Naive B cell (primary cell): ENCODE results near the gene PUM2. TPM values are rescaled to one million over a fixed set of nuclear protein-coding genes. Genes with fewer than 3 reads are reported as not detected.

Source experiments
- ATAC-seq, 2 donors: fragments of 150-1000 bp; cut with Tn5 transposase; 2 replicates each; pipeline ENCODE4 v1.10.0; 2021; ENCODE audit warnings: low read depth in 2 of 2, mild to moderate bottlenecking in 2 of 2, moderate library complexity in 2 of 2
- DNase-seq: peaks from one replicate; pipeline ENCODE4 v3.0.0; 2022
- H3K27ac Mint-ChIP-seq, 6 donors: one replicate each; pipeline ENCODE4 v1.8.0; 2020 to 2022; ENCODE audit warnings: mild to moderate bottlenecking in 6 of 6, mixed read lengths in 6 of 6, moderate library complexity in 5 of 6, inconsistent platforms in 2 of 6
- H3K27me3 Mint-ChIP-seq, 3 donors: one replicate each; pipeline ENCODE4 v1.8.0; 2021 to 2022; ENCODE audit warnings: mixed read lengths in 3 of 3, mild to moderate bottlenecking in 1 of 3
- H3K36me3 Mint-ChIP-seq, 2 donors: one replicate each; pipeline ENCODE4 v1.8.0; 2020 to 2022; ENCODE audit warnings: mixed read lengths in 2 of 2, inconsistent platforms in 1 of 2, mild to moderate bottlenecking in 1 of 2
- H3K4me1 Mint-ChIP-seq, 3 donors: one replicate each; pipeline ENCODE4 v1.8.0; 2020 to 2022; ENCODE audit warnings: mixed read lengths in 3 of 3, inconsistent platforms in 1 of 3, mild to moderate bottlenecking in 1 of 3, moderate library complexity in 1 of 3
- H3K4me3 Mint-ChIP-seq, 8 donors: one replicate each; pipeline ENCODE4 v1.8.0; 2020 to 2022; ENCODE audit warnings: mild to moderate bottlenecking in 8 of 8, mixed read lengths in 8 of 8, moderate library complexity in 8 of 8, inconsistent platforms in 2 of 8
- H3K9me3 Mint-ChIP-seq, 7 donors: one replicate each; pipeline ENCODE4 v1.8.0; 2020 to 2022; ENCODE audit warnings: mixed read lengths in 7 of 7, mild to moderate bottlenecking in 5 of 7, inconsistent platforms in 2 of 7, moderate library complexity in 1 of 7
- polyA plus RNA-seq, 6 donors: library from polyadenylated mRNA; unstranded; fragments of 300-500 nt; fragmentation: Illumina TruSeq; gene quantifications; one replicate each; pipeline ENCODE4 v1.2.3, GENCODE V29; 2021; ENCODE audit warnings: low read depth in 6 of 6

PUM2 gene, protein sequence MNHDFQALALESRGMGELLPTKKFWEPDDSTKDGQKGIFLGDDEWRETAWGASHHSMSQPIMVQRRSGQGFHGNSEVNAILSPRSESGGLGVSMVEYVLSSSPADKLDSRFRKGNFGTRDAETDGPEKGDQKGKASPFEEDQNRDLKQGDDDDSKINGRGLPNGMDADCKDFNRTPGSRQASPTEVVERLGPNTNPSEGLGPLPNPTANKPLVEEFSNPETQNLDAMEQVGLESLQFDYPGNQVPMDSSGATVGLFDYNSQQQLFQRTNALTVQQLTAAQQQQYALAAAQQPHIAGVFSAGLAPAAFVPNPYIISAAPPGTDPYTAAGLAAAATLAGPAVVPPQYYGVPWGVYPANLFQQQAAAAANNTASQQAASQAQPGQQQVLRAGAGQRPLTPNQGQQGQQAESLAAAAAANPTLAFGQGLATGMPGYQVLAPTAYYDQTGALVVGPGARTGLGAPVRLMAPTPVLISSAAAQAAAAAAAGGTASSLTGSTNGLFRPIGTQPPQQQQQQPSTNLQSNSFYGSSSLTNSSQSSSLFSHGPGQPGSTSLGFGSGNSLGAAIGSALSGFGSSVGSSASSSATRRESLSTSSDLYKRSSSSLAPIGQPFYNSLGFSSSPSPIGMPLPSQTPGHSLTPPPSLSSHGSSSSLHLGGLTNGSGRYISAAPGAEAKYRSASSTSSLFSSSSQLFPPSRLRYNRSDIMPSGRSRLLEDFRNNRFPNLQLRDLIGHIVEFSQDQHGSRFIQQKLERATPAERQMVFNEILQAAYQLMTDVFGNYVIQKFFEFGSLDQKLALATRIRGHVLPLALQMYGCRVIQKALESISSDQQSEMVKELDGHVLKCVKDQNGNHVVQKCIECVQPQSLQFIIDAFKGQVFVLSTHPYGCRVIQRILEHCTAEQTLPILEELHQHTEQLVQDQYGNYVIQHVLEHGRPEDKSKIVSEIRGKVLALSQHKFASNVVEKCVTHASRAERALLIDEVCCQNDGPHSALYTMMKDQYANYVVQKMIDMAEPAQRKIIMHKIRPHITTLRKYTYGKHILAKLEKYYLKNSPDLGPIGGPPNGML
- 10 to 100 TPM; 11.5 to 18.5 (median 16.2) TPM for polyA plus RNA-seq

DNA sequence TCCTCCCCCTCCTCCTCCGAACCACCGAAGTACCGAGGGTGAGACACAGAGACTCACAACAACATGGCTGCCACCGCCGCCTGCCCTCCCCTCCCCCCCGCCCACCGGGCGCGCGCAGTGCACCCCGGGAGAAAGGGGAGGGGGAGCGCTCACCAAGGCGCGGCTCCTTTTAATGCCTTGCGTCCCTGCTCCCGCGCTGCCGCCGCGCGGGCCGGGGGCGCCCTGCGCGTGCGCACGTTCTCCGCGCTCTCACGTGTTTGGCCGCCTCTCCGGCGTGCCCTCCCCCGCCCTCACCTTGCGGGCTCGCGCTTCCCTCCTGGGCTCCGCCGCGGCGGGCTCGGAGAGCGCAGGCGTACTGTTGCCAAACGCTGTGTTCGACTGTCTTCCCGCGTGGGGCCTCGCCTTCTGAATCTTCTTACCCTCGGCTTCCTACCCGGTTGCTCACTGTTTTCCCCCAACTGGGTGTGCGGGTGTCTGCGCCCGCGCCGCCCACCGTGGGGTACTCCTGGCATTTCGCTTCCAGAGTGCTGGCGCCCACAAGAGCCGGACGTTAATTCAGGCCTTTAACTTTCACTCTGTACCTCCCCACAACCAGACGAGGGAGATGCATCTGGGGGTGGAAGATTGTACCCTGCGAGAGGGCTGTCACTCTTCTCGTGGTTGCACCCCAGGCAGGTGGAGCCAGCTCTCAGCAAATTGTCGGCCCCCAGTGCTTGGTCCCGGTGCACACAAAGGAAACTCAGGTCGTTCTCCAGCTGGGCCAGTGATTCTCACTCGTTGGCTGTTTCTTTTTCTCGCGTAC lies at the start of gene PUM2:
TSS of gene PUM2 (minus strand) at position 92 of the 802 bp plus-strand sequence. CDS start 23,484 bp downstream, outside the sequence.
- H3K27ac Mint-ChIP-seq = peak within 1 kb of the TSS in 5 of 6 donors; percentile 69 to 96 (median 95)
- no peaks in the 10 kb centered on the region for H3K9me3 Mint-ChIP-seq
- peaks cover 23 to 37% (median 31%) of the 10 kb centered on the region in 3 donors for H3K4me1 Mint-ChIP-seq
- H3K4me3 Mint-ChIP-seq = peak within 1 kb of the TSS in 4 of 8 donors; percentile 94 to 97 (median 95)
- no peaks in the 10 kb centered on the region for H3K36me3 Mint-ChIP-seq
- peak; percentile 98 for DNase-seq
- ATAC-seq = peak; percentile 81 to 83
- no peaks in the 10 kb centered on the region for H3K27me3 Mint-ChIP-seq

DNA sequence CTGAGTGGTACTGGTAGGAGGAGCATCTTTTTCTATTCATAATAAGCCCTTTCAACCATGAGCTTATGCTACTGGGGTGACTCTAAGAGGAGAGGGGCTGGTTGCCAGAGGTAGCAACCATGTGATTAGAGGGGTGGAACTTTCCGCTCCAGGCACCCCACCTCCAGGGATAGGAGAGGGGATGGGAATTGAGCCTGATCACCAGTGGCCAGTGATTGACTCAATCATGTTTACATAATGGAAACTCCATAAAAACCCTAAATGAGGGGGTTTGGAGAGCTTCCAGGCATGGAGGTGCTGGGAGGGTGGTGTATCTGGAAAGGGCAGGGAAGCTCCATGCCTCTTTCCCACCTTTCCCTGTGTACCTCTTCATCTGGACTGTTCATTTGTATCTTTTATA lies 49.7 kb upstream of the PUM2 start:
- no peaks in the 10 kb centered on the region for H3K36me3 Mint-ChIP-seq
- peaks cover 5 to 12% (median 11%) of the 10 kb centered on the region in 3 donors for H3K27me3 Mint-ChIP-seq
- no peaks in the 10 kb centered on the region for H3K9me3 Mint-ChIP-seq
- no peak for ATAC-seq
- no peak overlapping the region for H3K4me3 Mint-ChIP-seq
- peak overlapping the region in 2 of 6 donors; percentile 6 to 29 for H3K27ac Mint-ChIP-seq
- H3K4me1 Mint-ChIP-seq = peaks cover 0 to 4% (median 4%) of the 10 kb centered on the region in 3 donors
- no peak for DNase-seq

DNA sequence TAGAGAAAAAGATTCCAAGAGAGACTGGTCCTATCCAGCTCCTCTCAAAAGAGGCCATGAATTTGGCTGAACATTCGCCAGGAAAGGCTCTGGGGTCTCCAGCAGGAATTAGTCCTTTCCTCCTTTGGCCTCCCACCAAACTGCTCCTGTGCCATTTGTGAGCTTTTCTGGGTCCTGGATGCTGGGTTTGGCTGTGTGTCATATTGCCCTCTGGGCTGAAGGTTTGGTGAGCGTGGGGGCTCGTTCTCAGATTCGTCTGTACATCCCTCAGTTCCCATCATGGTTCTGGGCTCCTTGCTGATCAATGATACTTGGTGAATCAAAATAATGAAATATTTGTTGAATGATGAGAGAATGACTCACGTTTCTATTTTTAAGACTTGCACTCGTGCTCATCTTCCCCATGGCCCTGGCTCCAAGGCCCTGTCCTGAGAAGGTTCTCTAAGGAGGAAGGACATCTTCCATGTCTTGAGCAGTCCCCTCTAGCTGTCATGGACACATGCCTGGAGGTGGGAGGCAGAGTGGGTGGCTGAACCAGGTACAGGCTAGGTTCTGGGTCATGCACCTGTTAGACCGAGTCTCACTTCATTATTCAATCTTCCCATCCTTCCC lies 48.4 kb upstream of the PUM2 start:
- Mint-ChIP-seq H3K9me3 (no peaks in the 10 kb centered on the region), H3K4me1 (peaks cover 0 to 4% (median 4%) of the 10 kb centered on the region in 3 donors), H3K4me3 (peak overlapping the region in 1 of 8 donors; percentile 48), H3K36me3 (no peaks in the 10 kb centered on the region), H3K27ac (no peak overlapping the region), H3K27me3 (peaks cover 5 to 12% (median 11%) of the 10 kb centered on the region in 3 donors)
- no peak for ATAC-seq
- DNase-seq = no peak

DNA sequence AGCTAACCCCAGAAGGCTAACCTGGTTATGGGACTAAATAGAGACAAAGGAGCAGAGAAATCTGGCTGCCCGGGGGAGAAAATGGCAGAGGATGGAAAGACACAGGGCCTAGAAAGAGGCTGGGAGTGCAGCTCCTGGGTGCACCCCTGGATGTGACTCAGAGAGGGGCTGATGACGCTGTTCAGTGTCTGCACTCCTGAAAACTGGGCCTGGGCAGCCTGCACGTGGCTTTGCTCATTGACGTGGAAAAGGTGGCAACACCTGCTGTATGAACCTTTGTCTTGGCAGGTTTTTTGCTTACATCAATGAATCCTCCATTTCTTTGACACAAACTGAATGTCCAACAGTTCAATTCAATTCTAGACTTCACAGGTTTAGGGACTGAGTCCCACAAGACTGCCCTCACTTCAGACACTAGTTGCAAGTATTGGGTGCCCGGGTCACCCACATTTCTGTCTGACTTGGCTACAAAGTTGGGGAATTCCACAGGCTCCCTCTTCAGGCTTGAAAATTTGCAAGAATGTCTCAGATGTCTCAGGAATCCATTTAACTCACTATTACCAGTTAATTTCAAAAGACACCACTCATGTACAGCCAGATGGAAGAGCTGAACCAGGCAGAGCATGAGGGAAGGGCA lies 47.3 kb upstream of the PUM2 start:
- peaks cover 10 to 12% (median 11%) of the 10 kb centered on the region in 3 donors for H3K27me3 Mint-ChIP-seq
- no peaks in the 10 kb centered on the region for H3K36me3 Mint-ChIP-seq
- DNase-seq (no peak), ATAC-seq (no peak)
- H3K4me1 Mint-ChIP-seq = peaks cover 0 to 4% (median 4%) of the 10 kb centered on the region in 3 donors
- peak overlapping the region in 2 of 6 donors; percentile 13 to 21 for H3K27ac Mint-ChIP-seq
- no peak overlapping the region for H3K4me3 Mint-ChIP-seq
- H3K9me3 Mint-ChIP-seq = no peaks in the 10 kb centered on the region

DNA sequence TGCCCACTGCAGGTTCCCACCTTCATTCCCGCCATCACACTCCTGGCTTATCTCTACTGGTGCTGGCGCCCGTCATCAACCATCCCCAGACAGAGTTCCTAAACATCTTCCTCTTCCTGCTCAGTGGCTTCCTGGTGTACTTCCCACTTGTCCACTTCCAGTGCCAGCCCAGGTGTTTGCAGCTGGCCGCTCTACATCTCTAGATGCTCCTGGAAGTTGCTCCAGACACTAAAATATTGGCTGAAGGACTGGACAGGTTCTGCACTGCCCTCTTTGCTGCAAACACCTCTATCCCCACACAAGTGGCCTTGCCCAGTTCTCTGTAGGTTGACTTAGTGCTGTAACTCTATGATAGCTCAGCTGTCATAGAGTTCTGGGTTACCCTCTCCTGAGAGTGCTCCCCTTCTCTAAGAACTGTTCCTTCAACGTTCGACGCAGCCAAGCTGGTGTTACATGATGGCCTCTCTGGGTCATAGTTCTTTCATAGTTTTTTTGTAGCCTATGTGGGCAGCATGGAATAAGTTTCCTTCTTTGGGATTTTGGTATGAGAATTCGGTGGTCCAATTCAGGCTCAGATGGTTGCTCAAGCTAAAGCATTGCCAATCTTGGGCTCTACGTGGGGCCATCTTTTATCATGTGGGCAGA lies 45.8 kb upstream of the PUM2 start:
- Mint-ChIP-seq H3K4me3 (no peak overlapping the region), H3K9me3 (no peaks in the 10 kb centered on the region), H3K27ac (peak overlapping the region in 1 of 6 donors; percentile 36), H3K4me1 (peaks cover 0 to 4% (median 4%) of the 10 kb centered on the region in 3 donors), H3K36me3 (no peaks in the 10 kb centered on the region), H3K27me3 (peaks cover 11 to 15% (median 13%) of the 10 kb centered on the region in 3 donors)
- no peak for DNase-seq
- ATAC-seq = no peak

DNA sequence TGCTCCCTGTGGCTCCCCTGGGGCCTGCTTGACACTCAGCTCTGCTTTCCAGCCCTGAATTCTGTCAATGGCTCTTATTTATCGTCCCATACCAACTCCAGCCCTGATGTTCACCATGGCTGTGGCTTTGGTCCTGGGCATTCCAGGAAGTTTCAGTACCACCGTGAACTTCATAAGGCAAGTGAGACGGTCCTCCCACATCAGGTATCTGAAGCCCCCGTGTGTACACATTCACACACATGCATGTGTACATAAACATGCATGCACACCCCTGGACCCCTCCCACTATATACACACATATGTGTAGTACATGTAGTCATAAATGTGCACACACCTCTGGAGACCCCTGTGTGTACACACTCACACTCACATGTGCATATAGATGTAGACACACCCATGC lies 43.3 kb upstream of the PUM2 start:
- peaks cover 16 to 27% (median 18%) of the 10 kb centered on the region in 3 donors for H3K27me3 Mint-ChIP-seq
- no peak overlapping the region for H3K4me3 Mint-ChIP-seq
- no peak for DNase-seq

DNA sequence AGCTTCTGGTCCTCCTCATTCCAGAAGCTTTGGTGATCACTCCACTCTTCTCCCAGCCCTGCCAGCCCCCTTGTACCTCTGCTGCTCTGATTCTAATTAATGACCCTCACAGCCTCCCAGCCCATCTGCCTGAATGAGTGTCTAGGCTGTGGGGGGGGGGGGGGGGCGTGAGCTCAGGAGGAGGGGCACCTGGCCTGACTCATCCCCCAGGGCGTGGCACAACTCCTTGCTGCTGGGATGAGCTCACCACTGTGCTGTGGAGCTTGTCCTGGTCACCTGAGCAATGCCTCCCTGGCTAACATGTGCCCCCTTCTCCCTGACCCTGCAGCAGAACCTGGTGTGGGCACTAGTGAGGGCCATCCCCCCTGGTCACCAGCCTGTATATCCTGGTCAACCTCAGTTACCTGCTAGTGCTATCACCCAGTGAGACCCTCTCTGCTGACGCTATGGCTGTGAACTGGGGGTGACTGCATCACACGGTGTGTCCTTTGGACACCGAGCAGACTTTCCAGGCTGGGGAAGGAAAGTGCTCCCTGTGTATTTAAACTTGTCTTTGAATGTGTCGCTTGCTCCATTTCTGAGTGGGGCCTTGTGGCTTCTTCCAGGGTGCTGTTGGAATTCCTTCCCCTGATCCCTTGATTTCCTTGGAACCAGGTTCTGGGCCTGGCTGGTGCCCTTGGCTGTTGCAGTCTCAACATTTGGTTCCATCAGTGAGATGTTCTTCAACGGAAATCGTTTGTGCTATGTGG lies 41.5 kb upstream of the PUM2 start:
- Mint-ChIP-seq H3K9me3 (no peaks in the 10 kb centered on the region), H3K27me3 (peaks cover 16 to 27% (median 17%) of the 10 kb centered on the region in 3 donors), H3K4me1 (peaks cover 0 to 4% (median 4%) of the 10 kb centered on the region in 3 donors), H3K4me3 (no peak overlapping the region), H3K27ac (peak overlapping the region in 1 of 6 donors; percentile 72), H3K36me3 (no peaks in the 10 kb centered on the region)
- ATAC-seq (no peak), DNase-seq (no peak)

More for the DNA sequence above, 43.3 kb upstream of the PUM2 start:
- Mint-ChIP-seq H3K27ac (peak overlapping the region in 1 of 6 donors; percentile 22), H3K36me3 (no peaks in the 10 kb centered on the region), H3K9me3 (no peaks in the 10 kb centered on the region), H3K4me1 (peaks cover 0 to 4% (median 4%) of the 10 kb centered on the region in 3 donors)
- ATAC-seq = no peak

DNA sequence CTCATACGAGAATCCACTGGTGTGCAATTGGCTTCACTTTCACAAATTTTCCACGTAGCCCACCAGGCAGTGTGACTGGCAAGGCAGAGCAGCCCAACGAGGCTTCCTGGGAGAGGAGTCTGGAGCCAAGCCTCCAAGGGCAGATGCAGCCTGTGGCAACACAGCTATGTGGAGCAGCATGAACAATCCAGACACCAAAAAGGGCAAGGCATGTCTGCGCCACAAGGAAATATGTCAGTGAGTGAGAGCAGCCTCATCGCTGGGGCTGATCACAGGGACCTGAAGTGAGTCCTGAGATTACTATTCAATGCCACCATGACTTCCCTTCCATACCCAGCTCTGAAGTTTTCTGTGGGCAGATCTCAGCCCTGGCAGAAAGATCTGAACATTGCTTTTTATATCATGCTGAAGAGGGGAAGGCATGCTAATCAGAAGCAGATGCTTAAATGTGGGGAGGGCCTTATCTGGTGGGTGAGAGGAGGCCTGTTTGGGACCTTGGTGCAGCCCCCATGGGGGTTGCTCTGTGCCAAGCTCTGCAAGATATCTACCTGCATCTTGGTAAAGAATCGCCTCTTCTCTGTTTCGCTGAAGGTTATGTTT lies 40.0 kb upstream of the PUM2 start:
- H3K36me3 Mint-ChIP-seq = no peaks in the 10 kb centered on the region
- H3K4me1 Mint-ChIP-seq = no peaks in the 10 kb centered on the region
- no peaks in the 10 kb centered on the region for H3K9me3 Mint-ChIP-seq
- H3K27me3 Mint-ChIP-seq = peaks cover 5 to 22% (median 9%) of the 10 kb centered on the region in 3 donors
- H3K4me3 Mint-ChIP-seq = peak overlapping the region in 1 of 8 donors; percentile 47
- DNase-seq (no peak), ATAC-seq (no peak)
- no peak overlapping the region for H3K27ac Mint-ChIP-seq

DNA sequence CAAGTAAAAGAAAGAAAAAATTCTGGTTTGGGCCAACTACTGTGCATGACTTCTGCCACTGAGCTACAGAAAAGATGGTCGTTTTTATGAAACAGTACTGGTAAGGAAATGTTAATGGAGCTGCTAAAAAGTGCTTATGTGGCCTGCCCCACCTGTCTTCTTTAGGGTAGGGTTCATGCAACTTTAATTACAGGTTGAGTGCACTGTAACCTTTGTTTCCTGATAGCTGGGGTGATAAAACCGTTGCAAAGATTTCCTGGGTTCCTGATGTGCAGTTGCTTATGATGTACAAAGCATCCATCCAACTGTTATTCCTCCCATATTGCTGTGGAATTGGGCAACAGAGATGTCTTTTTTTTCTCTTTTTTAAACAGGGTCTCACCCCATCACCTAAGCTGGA lies 34.3 kb upstream of the PUM2 start:
- ATAC-seq (no peak), DNase-seq (no peak)
- Mint-ChIP-seq H3K36me3 (no peaks in the 10 kb centered on the region), H3K27me3 (peaks cover 0 to 6% (median under 1%) of the 10 kb centered on the region in 3 donors), H3K4me1 (no peaks in the 10 kb centered on the region), H3K4me3 (no peak overlapping the region), H3K9me3 (no peaks in the 10 kb centered on the region), H3K27ac (no peak overlapping the region)

DNA sequence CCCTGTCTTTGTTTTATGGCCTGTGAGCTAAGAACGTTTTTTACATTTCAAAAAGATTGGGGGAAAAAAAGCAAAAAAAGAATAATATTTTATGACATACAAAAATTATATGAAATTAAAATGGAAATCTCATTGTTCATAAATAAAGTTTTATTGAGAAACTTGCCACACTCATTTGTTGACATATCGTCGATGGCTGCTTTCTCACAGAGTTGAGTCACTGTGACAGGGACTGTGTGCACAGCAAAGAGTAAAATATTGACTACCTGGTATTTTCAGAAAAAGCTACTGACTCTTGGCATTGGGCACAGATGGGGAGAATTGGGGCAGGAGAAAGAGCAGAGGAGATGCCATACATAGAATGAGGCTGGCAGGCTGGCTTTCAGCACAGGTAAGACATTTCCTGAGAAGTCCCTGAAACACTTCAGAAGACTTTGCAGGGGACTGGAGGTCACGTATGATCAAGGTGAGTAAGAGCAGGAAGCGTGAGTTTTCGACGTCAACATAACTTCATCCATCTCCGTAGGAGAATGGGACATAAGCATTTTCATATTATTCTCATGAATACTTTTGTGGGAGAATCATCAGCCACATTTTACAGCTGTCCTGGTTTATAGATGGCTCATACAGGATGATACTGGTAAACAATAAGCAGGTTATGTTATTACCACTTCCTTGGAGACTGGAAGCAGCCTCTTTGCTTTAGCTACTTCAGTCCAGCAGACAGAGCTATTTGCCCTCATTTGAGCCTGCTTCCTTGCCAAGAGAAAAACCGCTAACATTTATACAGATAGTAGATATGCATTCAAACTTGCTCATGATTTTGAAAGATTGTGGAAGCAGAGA lies 32.5 kb upstream of the PUM2 start:
- Mint-ChIP-seq H3K27me3 (peaks cover 8 to 11% (median 11%) of the 10 kb centered on the region in 3 donors), H3K27ac (no peak overlapping the region), H3K4me3 (no peak overlapping the region), H3K36me3 (no peaks in the 10 kb centered on the region), H3K9me3 (no peaks in the 10 kb centered on the region), H3K4me1 (no peaks in the 10 kb centered on the region)
- ATAC-seq (no peak), DNase-seq (no peak)
